Endothelial cell of umbilical vein (primary cell): ENCODE data around the gene PTMA. TPM values are rescaled to one million over a fixed set of nuclear protein-coding genes. Genes with fewer than 3 reads are reported as not detected.

Source experiments
- BruUV-seq: library from RNA; stranded (reverse); fragments of 400-500 nt; replicated peaks from 2 replicates; lab custom pipeline; 2021; lab: Mats Ljungman, UMichigan
- CTCF ChIA-PET: fragments of 300-600, 350-600 bp; sonication (Branson Sonifier 250); formaldehyde crosslinking; loops from one replicate; lab custom pipeline; 2021; ENCODE audit warnings: antibody characterized with exemption, inconsistent platforms; lab: Charles Lee
- POLR2A ChIA-PET: fragments of 300-600, 350-600 bp; sonication (Branson Sonifier 250); formaldehyde crosslinking; loops from one replicate; lab custom pipeline; 2021; ENCODE audit warnings: antibody characterized with exemption, inconsistent platforms; lab: Charles Lee
- DNase-seq: peaks from one replicate; pipeline ENCODE4 v3.0.0-alpha.2; 2011; ENCODE audit warnings: low read depth, low spot score
- FAIRE-seq: peaks from 2 replicates; lab custom pipeline; 2011; peaks lifted over from hg19 to GRCh38; lab: Jason Lieb, UNC
- H2AFZ ChIP-seq: 2 replicates; pipeline ENCODE4 v1.6.0; 2012; ENCODE audit warnings: low read depth, low read length, control low read depth, inconsistent platforms
- H3K27ac ChIP-seq: 2 replicates; pipeline ENCODE4 v1.5.1; 2011; ENCODE audit warnings: low read depth, mild to moderate bottlenecking, control low read depth, low read length, moderate library complexity; ENCODE audit not compliant: insufficient read depth
- H3K27me3 ChIP-seq, 2 experiments: 2 replicates each; pipeline versions ENCODE4 v1.6.0 to v1.6.1; 2011; ENCODE audit warnings: low read length in 2 of 2, mixed read lengths in 1 of 2; ENCODE audit not compliant: control insufficient read depth in 2 of 2, insufficient read depth in 2 of 2
- H3K36me3 ChIP-seq, 2 experiments: 2 replicates in 1 of 2; 3 replicates in 1 of 2; pipeline ENCODE4 v1.5.1; 2011; ENCODE audit warnings: low read length in 2 of 2, mild to moderate bottlenecking in 1 of 2, moderate library complexity in 1 of 2; ENCODE audit not compliant: control insufficient read depth in 2 of 2, insufficient read depth in 2 of 2; ENCODE audit errors: extremely low read depth in 1 of 2
- H3K4me1 ChIP-seq: 3 replicates; pipeline ENCODE4 v1.5.1; 2011; ENCODE audit warnings: mild to moderate bottlenecking, low read length; ENCODE audit not compliant: control insufficient read depth, insufficient read depth; ENCODE audit errors: extremely low read depth
- H3K4me2 ChIP-seq: 2 replicates; pipeline ENCODE4 v1.6.1; 2011; ENCODE audit warnings: low read length, control low read depth, mixed read lengths; ENCODE audit not compliant: insufficient read depth
- H3K4me3 ChIP-seq, 3 experiments: fragments of 200-600 bp in 1 of 3; sonication (generic), shearing (Covaris generic) in 1 of 3; replicated peaks in 1 of 3; 2 replicates each; pipeline ENCODE4 v1.5.1; 2011 to 2016; ENCODE audit warnings: control low read depth in 3 of 3, low read length in 3 of 3, mild to moderate bottlenecking in 2 of 3, inconsistent platforms in 1 of 3, low read depth in 1 of 3, moderate library complexity in 1 of 3; ENCODE audit not compliant: insufficient read depth in 1 of 3
- H3K79me2 ChIP-seq: 2 replicates; pipeline ENCODE4 v1.6.0; 2012; ENCODE audit warnings: low read length, inconsistent platforms; ENCODE audit not compliant: control insufficient read depth, insufficient read depth
- H3K9ac ChIP-seq: replicated peaks from 2 replicates; pipeline ENCODE3; 2011; ENCODE audit warnings: low read length, control low read depth; ENCODE audit not compliant: insufficient read depth; ENCODE audit errors: extremely low read depth
- H3K9me1 ChIP-seq: replicated peaks from 3 replicates; pipeline ENCODE4 v1.6.0; 2011; ENCODE audit warnings: mild to moderate bottlenecking, low read length; ENCODE audit not compliant: control insufficient read depth, insufficient read depth; ENCODE audit errors: extremely low read depth
- H3K9me3 ChIP-seq: replicated peaks from 2 replicates; pipeline ENCODE4 v1.5.1; 2012; ENCODE audit warnings: low read length, inconsistent platforms; ENCODE audit not compliant: control insufficient read depth, insufficient read depth
- H4K20me1 ChIP-seq: replicated peaks from 2 replicates; pipeline ENCODE3; 2011; ENCODE audit warnings: mild to moderate bottlenecking, low read length; ENCODE audit not compliant: control insufficient read depth, insufficient read depth; ENCODE audit errors: extremely low read depth
- CTCF ChIP-seq, 2 donors: IDR thresholded peaks; 1 replicate in 1 of 2; 2 replicates in 1 of 2; pipeline ENCODE4 v1.5.1; 2011; ENCODE audit warnings: low read length in 2 of 2, mild to moderate bottlenecking in 2 of 2, moderate library complexity in 2 of 2, control low read depth in 1 of 2, inconsistent platforms in 1 of 2, low read depth in 1 of 2; ENCODE audit not compliant: insufficient read depth in 1 of 2; ENCODE audit errors: extremely low read depth in 1 of 2
- EZH2 ChIP-seq: IDR thresholded peaks from 2 replicates; pipeline ENCODE4 v1.6.1; 2012; ENCODE audit warnings: borderline replicate concordance, low read depth, mild to moderate bottlenecking, moderate library complexity, low read length, inconsistent platforms; ENCODE audit not compliant: severe bottlenecking
- FOS ChIP-seq: IDR thresholded peaks from 2 replicates; pipeline ENCODE4 v1.6.1; 2011; ENCODE audit warnings: mild to moderate bottlenecking, low read length, moderate library complexity, borderline replicate concordance; ENCODE audit not compliant: insufficient read depth
- GATA2 ChIP-seq: IDR thresholded peaks from 2 replicates; pipeline ENCODE4 v1.7.0; 2011; ENCODE audit warnings: low read depth, mild to moderate bottlenecking, moderate library complexity, mixed read lengths, low read length; ENCODE audit not compliant: insufficient read length, insufficient read depth
- JUN ChIP-seq: IDR thresholded peaks from 2 replicates; pipeline ENCODE4 v1.6.1; 2011; ENCODE audit warnings: borderline replicate concordance, low read depth; ENCODE audit not compliant: insufficient read length, insufficient read depth
- MYC ChIP-seq: IDR thresholded peaks from one replicate; pipeline ENCODE4 v1.6.1; 2011; ENCODE audit warnings: mild to moderate bottlenecking, low read depth, low read length
- POLR2A ChIP-seq: IDR thresholded peaks from 2 replicates; pipeline ENCODE4 v1.6.1; 2012; ENCODE audit warnings: low read depth, mild to moderate bottlenecking, control low read depth, low read length
- POLR2AphosphoS5 ChIP-seq: IDR thresholded peaks from 2 replicates; pipeline ENCODE4 v1.6.1; 2012; ENCODE audit warnings: low read depth, mild to moderate bottlenecking, control low read depth, low read length, moderate library complexity; ENCODE audit not compliant: insufficient read depth
- dilution Hi-C: fragments of 300-500 bp; cut with MboI; formaldehyde crosslinking; loops from one replicate; pipeline ENCODE4 v1.15.0; 2019; ENCODE audit warnings: low sequenced_read_pairs; ENCODE audit not compliant: extremely low pct_ligation_motif_present
- intact Hi-C: fragments of 100-400 bp; cut with micrococcal nuclease; formaldehyde crosslinking; loops from one replicate; pipeline ENCODE4 v1.10.0; 2022
- polyA plus RNA-seq, 4 experiments: library from polyadenylated mRNA; depleted of rRNA in 3 of 4; stranded (reverse) in 3 of 4; unstranded in 1 of 4; fragments of >200 nt; gene quantifications; 2 replicates each; pipeline versions ENCODE4 v1.2.1 to v1.2.3, GENCODE V29; 2011 to 2012; ENCODE audit warnings: missing spikeins in 1 of 4
- total RNA-seq: library from RNA; stranded (reverse); gene quantifications from 2 replicates; pipeline ENCODE4 v1.2.3, GENCODE V29; 2021

The PTMA gene
- total and polyA plus RNA-seq, 2 donors (not counting 3 experiments of a cell fraction or from before 2014, with no cell fraction given), result 404 to 1,488 TPM

GRCh38 chr2:231691251-231691772, 17.0 kb upstream of the PTMA start:
- Histone ChIP-seq H3K27me3 (no peaks in the 10 kb centered on the region), H3K4me1 (no peaks in the 10 kb centered on the region), H3K9ac (no peak overlapping the region), H3K9me1 (no peaks in the 10 kb centered on the region), H3K36me3 (no peaks in the 10 kb centered on the region), H3K27ac (no peak overlapping the region), H3K79me2 (no peaks in the 10 kb centered on the region), H3K4me3 (no peak overlapping the region), H3K4me2 (no peak overlapping the region), H4K20me1 (no peaks in the 10 kb centered on the region), H2AFZ (no peak overlapping the region), H3K9me3 (no peaks in the 10 kb centered on the region)
- POLR2A ChIA-PET, result no interaction called here
- CTCF ChIA-PET, result interaction anchor here (1.0 to 2.6 kb wide), 8 partner anchors 11 to 23 kb away, joined by 3 to 15 read pairs (median 4); no protein-coding TSS in a partner anchor
- no peak for TF ChIP-seq CTCF (IDR thresholded peaks at IDR 0.05; ENCODE audit: extremely low read depth in 1 of 2, insufficient read depth in 1 of 2, low read depth in 1 of 2, low read length in 2 of 2)
- no peak for TF ChIP-seq EZH2
- TF ChIP-seq POLR2AphosphoS5, result no peak
- TF ChIP-seq GATA2, result no peak
- no peak for TF ChIP-seq MYC
- no peak for TF ChIP-seq FOS
- no peak for TF ChIP-seq JUN
- no peak for TF ChIP-seq POLR2A
- FAIRE-seq (no peak), DNase-seq (no peak)
- intact Hi-C loops, result no loop called here
- dilution Hi-C loops, result no loop called here
- no TSS peak for BruUV-seq
